T follicular helper cell (primary cell): ENCODE measurements around the gene MUC5AC.

Experiments used
- DNase-seq: peaks from one replicate; pipeline ENCODE4 v3.0.0-alpha.2; 2020; ENCODE audit warnings: low read depth

Gene MUC5AC

DNA sequence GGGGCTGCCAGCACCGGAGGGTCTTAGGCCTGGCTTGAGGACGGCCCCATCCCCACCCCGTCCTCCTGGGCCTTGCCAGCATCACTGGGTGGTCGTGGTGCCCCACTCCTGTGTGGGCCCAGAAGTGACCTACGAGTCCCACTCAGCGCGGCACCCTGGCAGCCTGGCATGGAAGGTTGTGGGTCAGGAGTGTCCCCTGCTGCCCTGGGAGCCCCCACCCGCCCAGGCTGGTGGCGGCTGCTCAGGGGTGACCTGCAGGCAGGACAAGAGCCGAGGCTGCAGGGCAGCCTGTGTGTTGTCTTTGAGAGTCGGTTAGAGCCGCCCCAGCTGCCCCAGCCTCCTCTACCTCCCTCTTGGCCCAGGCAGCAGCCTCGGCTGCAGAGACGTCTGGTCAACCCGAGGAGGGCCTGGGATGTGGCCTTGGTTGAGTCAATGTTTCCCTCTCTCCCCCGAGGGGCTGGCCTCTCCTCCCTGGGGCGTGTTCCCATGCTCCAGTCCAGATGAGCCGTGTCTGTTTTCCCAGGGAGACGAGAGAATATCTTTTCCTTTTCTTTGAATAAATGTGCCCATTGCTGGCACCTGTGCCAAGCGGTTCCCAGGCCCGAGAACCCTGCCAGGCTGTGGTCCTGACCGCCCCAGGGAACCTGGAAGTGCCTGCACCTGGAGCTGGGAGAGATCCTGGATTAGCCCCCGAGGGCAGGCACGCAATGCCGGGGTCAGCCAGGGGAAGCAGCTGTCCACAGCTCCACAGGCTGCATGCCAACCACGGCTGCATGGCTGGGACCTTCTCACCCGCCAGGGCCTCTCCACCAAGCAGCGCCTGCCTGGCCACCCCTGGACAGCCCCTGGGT lies 35.7 kb upstream of the MUC5AC start:
- no peak for DNase-seq

- no peak for DNase-seq
These were observed 35.1 kb upstream of the MUC5AC start for GRCh38 chr11:1122664-1123002.

DNA sequence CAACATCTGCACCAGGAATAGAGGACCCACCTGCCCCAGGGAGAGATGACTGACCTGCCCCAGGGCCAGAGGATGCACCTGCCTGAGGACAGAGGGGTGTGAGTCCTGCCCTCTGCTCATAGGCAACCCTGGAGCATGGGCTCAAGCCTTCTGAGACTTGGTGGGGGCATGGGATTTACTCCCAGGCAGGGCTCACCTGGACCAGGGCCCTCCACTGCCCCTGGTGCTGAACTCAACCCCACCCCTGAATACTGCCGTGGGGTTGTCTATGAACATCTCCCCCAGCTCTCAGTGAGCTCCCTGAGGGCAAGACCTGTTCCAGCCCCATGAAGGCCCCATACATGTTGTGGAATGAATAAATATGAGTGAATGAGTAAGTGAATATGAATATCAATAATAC lies 33.8 kb upstream of the MUC5AC start:
- no peak for DNase-seq

DNA sequence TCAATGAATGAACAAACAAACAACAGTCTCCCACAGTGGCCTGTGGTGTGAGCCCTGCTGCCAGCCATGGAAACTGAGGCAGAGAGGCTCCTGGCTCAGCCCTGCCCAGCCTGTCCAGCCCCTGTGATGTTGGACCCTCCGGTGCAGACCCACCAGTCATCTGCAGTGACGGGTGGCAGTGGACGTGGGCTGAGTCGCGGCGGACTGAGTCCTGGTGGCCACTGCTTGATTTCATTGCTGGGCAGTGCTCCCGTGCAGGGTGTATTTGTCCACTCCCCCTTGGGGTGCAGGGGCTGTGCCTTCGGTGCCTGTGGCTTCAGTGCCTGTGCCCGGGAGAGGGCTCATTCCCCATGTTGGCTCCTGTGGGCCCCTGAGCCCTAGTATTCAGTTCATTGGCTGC lies 31.9 kb upstream of the MUC5AC start:
- DNase-seq, result no peak

DNA sequence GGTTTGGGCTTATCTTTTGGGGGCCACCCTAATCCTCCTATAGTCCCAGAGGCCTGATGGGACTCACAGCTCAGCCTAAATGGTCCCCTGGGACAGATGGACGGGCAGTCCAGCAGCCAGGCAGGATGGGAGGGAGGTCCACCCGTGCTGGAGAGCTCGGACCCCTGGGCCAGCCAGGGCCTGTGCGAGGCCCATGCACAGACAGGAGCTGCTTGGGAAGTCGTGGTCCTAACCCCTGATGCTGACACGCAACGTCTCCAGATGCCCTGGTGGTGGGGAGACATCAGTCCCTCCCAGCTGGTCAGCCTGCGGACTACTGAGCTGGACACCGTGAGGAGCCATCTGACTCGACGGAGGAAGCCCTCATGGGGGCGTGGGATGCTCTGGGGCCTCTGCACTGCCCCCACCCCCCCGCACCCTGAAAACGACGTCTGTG lies 31.2 kb upstream of the MUC5AC start:
- no peak for DNase-seq

GRCh38 chr11:1126935-1127663 lies 30.7 kb upstream of the MUC5AC start:
- no peak for DNase-seq

- no peak for DNase-seq
These were observed 30.0 kb upstream of the MUC5AC start for GRCh38 chr11:1127664-1128162.

GRCh38 chr11:1128311-1129142 lies 29.2 kb upstream of the MUC5AC start:
- DNase-seq, result no peak

- DNase-seq, result no peak
These were observed 28.6 kb upstream of the MUC5AC start for GRCh38 chr11:1129143-1129610.

GRCh38 chr11:1129611-1130160 lies 28.1 kb upstream of the MUC5AC start:
- DNase-seq, result no peak

DNA sequence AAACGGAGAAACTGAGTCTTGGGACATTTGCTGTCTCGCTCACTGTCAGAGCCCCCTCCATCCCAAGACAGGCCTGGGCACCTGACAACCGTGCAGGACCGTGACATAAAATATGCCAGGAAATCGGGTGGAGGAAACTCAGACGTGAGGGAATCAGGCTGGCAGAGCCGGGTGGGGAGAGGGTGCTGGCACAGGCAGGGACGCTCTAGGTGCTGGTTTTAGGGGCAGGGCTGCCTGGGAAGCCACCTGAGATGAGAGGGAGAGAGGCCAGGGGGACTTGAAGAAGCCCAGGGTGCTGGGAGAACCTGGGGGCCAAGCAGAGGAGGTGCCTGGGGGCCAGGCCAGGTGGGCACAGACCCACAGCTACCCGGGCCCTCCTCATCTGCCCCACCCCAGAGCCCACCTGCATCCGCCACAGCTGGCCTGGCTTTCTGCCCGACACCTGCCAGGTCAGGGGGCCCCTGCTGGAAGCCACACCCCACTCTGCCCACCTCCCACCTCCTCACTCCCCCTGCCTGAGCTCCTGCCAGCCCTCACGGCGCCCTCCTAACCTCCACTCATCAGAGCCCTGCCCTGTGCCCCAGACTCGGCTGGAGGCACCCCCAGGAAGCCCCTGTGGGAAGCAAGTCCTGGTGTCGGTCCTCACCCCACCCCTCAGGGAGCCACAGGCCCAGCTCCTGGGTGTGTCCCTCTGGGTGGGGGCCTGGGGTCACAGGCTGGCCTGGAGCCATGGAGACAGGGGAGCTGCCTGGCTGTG lies 27.3 kb upstream of the MUC5AC start:
- DNase-seq, result no peak

GRCh38 chr11:1131033-1131911 lies 26.5 kb upstream of the MUC5AC start:
- no peak for DNase-seq

DNA sequence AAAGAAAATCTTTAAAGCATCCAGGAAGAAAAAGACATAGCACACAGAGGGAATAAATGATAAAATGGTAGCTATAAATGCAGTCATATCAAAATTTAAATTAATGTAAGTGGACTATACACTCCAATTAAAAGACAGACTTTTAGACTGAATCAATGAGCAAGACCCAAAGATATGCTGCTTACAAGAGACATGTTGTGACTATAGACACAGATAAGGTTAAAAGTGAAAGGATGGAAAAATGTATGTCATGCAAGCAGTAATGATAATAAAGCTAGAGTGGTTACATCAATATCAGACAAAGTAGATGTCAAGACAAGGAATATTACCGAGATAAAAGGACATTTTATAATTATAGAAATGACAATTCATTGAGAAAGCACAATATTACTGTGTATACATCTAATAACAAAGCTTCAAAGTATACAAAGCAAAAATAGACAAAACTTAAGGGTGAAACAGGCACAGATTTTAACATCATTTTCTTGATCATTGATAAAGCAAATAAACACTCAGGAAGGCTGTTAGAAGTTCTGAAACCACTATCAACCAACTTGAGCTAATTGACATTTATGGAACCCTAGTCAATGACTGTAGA lies 22.8 kb upstream of the MUC5AC start:
- no peak for DNase-seq

GRCh38 chr11:1138097-1138496 lies 19.7 kb upstream of the MUC5AC start:
- no peak for DNase-seq

DNA sequence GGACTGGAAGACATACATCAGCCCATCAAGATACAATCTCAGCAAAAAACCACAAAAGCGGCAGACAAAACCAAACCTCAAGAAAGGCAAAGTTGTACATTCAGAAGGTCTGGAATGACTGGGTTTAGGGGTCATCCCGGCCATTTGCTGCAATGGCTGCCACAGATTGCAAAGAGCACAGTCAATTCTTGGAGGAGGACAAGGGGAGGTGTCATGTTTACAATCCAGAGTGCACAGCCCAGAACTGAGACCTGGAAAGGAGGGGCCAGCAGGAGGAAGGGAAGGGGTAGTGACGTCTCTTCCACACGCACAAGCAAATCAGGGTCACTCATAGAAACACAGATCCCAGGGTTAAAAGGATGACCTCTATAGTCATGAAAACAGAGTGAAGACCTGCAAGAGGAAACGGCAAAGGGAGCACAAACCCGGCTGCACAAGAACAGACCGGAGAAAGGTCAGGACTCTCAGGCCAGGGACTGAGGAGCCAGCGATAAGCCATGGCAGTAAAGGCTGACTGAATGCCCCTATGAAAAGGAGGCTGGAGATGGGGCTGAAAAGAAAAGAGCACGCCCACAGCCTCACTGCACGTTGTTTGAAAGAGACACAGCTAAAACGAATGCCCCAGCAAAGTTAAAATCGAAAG lies 18.2 kb upstream of the MUC5AC start:
- DNase-seq, result no peak

- no peak for DNase-seq
These were observed 16.9 kb upstream of the MUC5AC start for GRCh38 chr11:1140642-1141490.

GRCh38 chr11:1146365-1146764 lies 11.4 kb upstream of the MUC5AC start:
- no peak for DNase-seq

DNA sequence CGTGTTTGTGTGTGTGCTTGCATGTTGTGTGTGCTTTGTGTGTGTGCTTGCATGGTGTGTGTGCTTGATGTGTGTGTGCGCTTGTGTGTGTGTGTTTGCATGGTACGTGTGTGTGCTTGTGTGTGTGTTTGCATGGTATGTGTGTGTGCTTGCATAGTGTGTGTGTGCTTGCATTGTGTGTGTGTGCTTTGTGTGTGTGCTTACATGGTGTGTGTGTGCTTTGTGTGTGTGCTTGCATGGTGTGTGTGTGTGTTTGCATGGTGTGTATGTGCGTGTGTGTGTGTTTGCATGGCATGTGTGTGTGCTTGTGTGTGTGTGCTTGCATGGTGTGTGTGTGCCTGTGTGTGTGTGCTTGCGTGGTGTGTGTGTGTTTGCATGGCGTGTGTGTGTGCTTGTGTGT lies 10.0 kb upstream of the MUC5AC start:
- DNase-seq, result no peak
